Measurements from ENCODE around the gene TUBA1C.

The TUBA1C gene

GRCh38 chr12:49264873-49265792, at the start of gene TUBA1C:
TUBA1C (plus strand) TSS chr12:49265082; CDS start chr12:49265182, 100 bp downstream.
- H3K4me3 ChIP-seq (ENCODE audit: low read depth, low read length) = peak within 1 kb of the TSS; percentile 66
- TF ChIP-seq CTCF (IDR thresholded peaks at IDR 0.05; ENCODE audit: low read depth, low read length, missing control alignments) = no peak
- DNase-seq (ENCODE audit: low read depth) = peak; percentile 69

GRCh38 chr12:49219417-49220026, 45.4 kb upstream of the TUBA1C start:
- DNase-seq (ENCODE audit: low read depth) = no peak
- no peak overlapping the region for H3K4me3 ChIP-seq (ENCODE audit: low read depth, low read length)
- no peak for TF ChIP-seq CTCF (IDR thresholded peaks at IDR 0.05; ENCODE audit: low read depth, low read length, missing control alignments)

DNA sequence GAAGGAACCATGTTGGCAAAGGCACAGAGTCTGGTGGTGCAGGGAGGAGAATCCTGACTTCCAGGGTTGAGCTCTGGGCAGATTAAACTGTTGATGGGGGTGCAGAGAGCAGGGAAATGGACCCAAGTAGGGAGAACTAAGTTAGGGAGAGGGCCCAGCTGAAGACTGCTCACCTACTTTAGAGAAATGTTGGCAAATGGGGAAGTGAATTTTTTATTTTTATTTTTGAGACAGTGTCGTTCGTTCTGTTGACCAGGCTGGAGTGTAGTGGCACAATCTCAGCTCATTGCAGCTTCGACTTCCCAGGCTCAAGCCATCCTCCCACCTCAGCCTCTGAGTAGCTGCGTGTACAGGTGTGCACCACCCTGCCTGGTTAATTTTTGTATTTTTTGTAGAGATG, 43.9 kb upstream of the TUBA1C start:
- no peak for DNase-seq (ENCODE audit: low read depth)
- no peak for TF ChIP-seq CTCF (IDR thresholded peaks at IDR 0.05; ENCODE audit: low read depth, low read length, missing control alignments)
- H3K4me3 ChIP-seq (ENCODE audit: low read depth, low read length) = no peak overlapping the region

DNA sequence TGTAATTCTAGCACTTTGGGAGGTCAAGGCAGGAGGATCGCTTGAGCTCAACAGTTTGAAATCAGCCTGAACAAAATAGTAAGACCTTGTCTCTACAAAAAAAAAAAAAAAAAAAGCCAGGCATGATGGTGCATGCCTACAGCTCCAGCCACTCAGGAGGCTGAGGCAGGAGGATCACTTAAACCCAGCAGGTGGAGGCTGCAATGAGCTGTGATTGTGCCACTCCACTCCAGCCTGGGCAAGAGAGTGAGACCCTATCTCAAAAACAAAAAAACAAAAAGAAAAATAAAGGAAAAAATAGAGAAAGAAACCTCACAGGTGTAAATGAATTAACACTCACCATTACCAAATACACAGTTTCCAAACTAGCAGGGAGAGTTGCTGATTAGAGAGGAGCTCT, 41.8 kb upstream of the TUBA1C start:
- no peak for TF ChIP-seq CTCF (IDR thresholded peaks at IDR 0.05; ENCODE audit: low read depth, low read length, missing control alignments)
- no peak for DNase-seq (ENCODE audit: low read depth)
- H3K4me3 ChIP-seq (ENCODE audit: low read depth, low read length) = no peak overlapping the region

GRCh38 chr12:49223590-49224369, 41.1 kb upstream of the TUBA1C start:
- no peak overlapping the region for H3K4me3 ChIP-seq (ENCODE audit: low read depth, low read length)
- no peak for TF ChIP-seq CTCF (IDR thresholded peaks at IDR 0.05; ENCODE audit: low read depth, low read length, missing control alignments)
- DNase-seq (ENCODE audit: low read depth) = no peak

GRCh38 chr12:49225576-49226166, 39.2 kb upstream of the TUBA1C start:
- DNase-seq (ENCODE audit: low read depth) = no peak
- no peak overlapping the region for H3K4me3 ChIP-seq (ENCODE audit: low read depth, low read length)
- TF ChIP-seq CTCF (IDR thresholded peaks at IDR 0.05; ENCODE audit: low read depth, low read length, missing control alignments) = no peak
